Measurements from ENCODE around the gene PDGFB. TPM values are rescaled to one million over a fixed set of nuclear protein-coding genes. Genes with fewer than 3 reads are reported as not detected.
A peak's percentile ranks its signal among the peaks of the same experiment; 100 is the strongest.

The PDGFB gene
- total RNA-seq, 2 donors from 2014 or later, result 21.9 to 22.0 TPM

DNA sequence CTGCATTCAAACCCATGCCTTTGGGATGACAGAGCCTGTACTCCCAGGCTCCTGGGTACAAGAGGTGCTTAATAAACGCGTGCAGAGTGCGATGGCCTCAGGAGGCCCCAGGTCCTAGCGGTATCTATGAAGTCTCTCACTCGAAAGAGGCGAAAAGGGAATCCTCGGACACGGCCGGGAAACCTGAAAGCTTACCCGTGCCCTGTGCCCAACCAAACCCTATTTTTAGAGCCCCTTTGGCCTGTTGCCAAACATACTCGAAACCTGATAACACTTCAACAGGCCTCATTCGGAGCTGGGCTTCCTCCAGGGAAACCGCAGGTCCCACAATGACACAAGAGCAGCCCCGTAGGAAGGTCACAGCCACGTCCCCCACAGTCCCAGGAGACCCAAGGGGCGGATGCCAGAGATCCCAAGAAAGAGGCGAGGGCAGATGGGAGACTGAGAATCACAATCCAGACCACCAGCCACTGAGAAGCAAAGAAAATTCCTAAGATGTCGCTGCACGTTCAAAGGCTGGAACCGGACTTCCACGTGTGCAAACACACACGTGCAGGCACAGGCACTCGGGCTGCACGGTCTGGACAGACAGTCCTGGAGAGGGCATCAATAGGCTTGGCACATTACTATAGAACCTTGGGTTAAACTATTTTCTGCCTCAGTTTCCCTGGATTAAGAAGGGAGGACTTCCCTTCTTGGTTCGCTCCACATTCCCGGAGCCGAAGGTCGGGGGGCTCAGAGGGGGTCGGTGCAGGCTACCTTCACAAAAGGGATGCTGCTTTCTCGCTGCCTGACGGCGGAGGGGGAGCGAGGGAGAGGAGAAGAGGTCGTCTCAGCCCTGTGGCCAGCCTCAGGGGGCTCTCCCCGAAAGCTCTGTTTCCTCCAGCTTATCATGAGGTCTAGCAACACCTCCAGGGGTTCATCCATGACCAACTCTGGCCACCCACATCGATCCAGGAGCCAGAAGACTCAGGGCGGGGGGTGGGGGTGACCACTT lies 8.2 kb downstream of the PDGFB start:
- no peak overlapping the region for H3K4me3 ChIP-seq
- H3K4me1 ChIP-seq, result peaks cover 0 to 97% of the 10 kb centered on the region in 2 donors
- H3K27me3 ChIP-seq, result no peaks in the 10 kb centered on the region
- H3K9me3 ChIP-seq, result no peaks in the 10 kb centered on the region
- TF ChIP-seq, protein P1, sequence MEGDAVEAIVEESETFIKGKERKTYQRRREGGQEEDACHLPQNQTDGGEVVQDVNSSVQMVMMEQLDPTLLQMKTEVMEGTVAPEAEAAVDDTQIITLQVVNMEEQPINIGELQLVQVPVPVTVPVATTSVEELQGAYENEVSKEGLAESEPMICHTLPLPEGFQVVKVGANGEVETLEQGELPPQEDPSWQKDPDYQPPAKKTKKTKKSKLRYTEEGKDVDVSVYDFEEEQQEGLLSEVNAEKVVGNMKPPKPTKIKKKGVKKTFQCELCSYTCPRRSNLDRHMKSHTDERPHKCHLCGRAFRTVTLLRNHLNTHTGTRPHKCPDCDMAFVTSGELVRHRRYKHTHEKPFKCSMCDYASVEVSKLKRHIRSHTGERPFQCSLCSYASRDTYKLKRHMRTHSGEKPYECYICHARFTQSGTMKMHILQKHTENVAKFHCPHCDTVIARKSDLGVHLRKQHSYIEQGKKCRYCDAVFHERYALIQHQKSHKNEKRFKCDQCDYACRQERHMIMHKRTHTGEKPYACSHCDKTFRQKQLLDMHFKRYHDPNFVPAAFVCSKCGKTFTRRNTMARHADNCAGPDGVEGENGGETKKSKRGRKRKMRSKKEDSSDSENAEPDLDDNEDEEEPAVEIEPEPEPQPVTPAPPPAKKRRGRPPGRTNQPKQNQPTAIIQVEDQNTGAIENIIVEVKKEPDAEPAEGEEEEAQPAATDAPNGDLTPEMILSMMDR (IDR thresholded peaks at IDR 0.05), result no peak
- peaks cover 6% of the 10 kb centered on the region for H3K36me3 ChIP-seq
- H3K27ac ChIP-seq, result peak overlapping the region; percentile 87
- DNase-seq (ENCODE audit: low spot score), result peak; percentile 78

DNA sequence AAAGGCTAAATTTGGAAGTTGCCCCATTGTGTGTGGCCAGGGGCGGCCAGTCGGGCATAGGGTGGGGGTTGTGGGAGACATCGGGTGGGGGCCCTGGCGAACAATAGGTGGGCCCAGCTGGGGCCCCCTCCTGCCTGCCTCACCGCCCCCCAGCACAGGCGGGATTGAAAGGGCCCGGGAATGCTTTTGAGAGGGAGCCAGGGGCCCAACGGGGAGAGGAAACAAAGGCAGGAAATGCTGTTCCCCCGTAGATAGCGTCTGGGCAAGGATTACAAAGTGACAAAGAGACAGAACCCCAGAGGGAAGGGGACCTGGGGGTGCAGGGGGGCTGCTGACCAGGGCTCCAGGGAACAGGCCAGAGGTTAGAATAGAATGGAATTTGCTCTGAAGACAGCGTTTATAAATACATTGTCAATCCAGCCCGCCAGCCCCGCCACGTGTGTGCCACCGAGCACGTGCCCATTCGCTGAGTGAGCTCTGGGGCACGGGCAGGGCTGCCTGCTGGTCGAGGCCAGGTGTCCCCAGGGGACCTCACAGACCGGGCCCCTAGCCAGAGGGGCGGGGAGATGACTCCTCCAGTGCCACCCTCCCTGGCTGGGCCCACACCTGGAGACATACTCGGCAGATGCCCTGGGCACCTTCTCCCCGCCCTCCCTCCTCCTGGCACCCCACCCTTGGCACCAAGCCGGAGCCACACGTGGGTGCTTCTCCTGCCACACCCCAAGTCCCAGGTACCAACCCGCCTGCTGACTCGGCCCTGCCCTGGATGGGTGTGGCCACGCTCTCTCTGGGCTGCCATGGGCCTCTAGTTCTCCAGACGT lies 9.7 kb downstream of the PDGFB start:
- no peaks in the 10 kb centered on the region for H3K9me3 ChIP-seq
- DNase-seq (ENCODE audit: low spot score), result peak; percentile 79
- TF ChIP-seq, protein P1 (IDR thresholded peaks at IDR 0.05), result no peak
- H3K4me1 ChIP-seq, result peaks cover 0 to 95% of the 10 kb centered on the region in 2 donors
- no peaks in the 10 kb centered on the region for H3K27me3 ChIP-seq
- H3K4me3 ChIP-seq, result no peak overlapping the region
- H3K36me3 ChIP-seq, result peaks cover 16% of the 10 kb centered on the region
- peak overlapping the region; percentile 87 for H3K27ac ChIP-seq

DNA sequence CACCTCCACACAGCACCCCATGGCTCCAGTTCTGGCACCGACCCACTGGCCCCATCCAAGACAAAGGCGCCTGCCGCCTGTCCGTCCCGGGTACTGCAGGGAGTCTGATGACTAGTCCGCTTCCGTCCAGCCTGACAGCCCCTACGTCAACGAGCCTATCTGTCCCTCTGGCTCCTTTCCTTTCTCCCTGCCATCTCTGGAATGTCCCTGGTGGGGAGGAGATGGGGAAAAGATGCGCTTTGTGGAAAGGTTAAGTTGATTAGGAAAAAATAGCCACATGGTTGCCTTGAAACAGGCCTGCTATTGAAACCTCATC lies 10.4 kb downstream of the PDGFB start:
- no peaks in the 10 kb centered on the region for H3K9me3 ChIP-seq
- TF ChIP-seq, protein P1 (IDR thresholded peaks at IDR 0.05), result peak; percentile 15 to 31
- DNase-seq (ENCODE audit: low spot score), result peak; percentile 85
- no peaks in the 10 kb centered on the region for H3K27me3 ChIP-seq
- H3K4me1 ChIP-seq, result peaks cover 0 to 89% of the 10 kb centered on the region in 2 donors
- H3K27ac ChIP-seq, result peak overlapping the region; percentile 87
- H3K4me3 ChIP-seq, result no peak overlapping the region
- peaks cover 21% of the 10 kb centered on the region for H3K36me3 ChIP-seq

DNA sequence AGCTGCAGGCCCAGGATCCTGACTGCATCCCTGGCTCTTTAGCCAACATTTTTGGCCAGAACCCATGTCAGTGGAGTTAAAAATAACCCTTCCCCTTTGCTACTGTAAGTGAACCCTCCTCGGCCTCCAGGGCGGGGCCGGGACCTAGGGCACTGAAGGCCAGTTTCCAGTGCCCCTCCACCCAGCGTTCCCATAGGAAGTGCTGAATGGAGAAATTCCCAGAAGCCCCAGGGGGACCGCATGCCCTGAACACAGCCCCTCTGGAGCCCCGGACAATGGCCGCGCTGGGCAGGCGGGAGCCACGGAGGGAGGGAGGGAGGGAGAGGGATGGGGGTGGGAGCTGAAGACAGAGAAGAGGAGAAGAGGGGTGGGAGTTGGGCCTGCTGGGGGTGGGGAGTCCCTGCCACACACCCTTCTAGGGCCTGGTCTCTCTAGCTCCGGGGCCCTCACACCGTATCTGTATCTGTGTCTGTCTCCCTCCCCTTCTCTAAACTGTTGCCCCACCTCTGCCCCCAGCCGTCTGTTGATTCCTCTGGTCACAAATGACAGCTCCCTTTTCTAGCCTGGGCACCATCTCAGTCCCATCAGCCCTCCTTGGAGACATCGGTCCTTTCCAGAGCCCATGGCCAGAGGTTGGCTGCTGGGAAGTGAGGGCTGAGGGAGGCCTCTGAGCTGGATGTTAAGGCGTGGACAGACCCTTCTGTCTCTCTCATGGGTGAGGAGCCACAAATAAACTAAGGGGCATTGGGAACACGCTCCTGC lies 10.9 kb downstream of the PDGFB start:
- Histone ChIP-seq H3K27me3 (no peaks in the 10 kb centered on the region), H3K9me3 (no peaks in the 10 kb centered on the region), H3K4me3 (no peak overlapping the region), H3K27ac (peak overlapping the region; percentile 87), H3K4me1 (peaks cover 0 to 83% of the 10 kb centered on the region in 2 donors), H3K36me3 (peaks cover 27% of the 10 kb centered on the region)
- no peak for DNase-seq (ENCODE audit: low spot score)
- TF ChIP-seq, protein P1 (IDR thresholded peaks at IDR 0.05), result no peak

All from right atrium auricular region (tissue), 2 donors.